ENCODE measurements around the gene TDP1.

DNA sequence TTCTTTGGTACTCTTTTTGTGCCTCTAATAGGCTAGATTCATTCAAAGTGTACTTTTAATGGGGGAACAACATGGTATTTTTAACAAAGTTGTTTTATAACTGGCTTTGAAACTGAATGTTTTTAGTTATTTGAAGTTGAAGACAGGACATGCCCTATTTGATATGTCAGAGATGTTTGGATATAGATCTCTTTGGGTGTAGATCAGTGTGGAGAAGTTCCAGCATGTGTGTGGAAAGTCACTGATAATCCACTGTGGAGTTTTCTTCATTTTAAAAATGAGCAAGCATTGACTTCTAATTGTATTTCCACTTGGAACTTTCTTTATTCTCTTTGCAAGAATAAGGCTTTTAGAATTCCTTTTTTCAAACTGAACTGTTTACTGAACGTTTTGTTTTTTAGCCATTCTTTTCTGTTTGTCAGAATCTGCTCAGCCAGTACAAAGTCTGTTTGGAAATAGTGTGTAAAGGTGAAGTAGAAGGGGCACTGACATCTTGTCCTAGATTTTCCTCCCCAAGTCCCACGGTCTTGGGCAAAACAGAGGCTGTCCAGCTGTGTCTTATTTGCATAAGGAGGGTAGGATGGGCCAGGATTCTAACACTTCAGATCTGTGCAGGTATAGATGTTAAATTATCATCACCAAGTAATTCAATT, 35.0 kb downstream of the TDP1 start:
- TF ChIP-seq, protein P1, sequence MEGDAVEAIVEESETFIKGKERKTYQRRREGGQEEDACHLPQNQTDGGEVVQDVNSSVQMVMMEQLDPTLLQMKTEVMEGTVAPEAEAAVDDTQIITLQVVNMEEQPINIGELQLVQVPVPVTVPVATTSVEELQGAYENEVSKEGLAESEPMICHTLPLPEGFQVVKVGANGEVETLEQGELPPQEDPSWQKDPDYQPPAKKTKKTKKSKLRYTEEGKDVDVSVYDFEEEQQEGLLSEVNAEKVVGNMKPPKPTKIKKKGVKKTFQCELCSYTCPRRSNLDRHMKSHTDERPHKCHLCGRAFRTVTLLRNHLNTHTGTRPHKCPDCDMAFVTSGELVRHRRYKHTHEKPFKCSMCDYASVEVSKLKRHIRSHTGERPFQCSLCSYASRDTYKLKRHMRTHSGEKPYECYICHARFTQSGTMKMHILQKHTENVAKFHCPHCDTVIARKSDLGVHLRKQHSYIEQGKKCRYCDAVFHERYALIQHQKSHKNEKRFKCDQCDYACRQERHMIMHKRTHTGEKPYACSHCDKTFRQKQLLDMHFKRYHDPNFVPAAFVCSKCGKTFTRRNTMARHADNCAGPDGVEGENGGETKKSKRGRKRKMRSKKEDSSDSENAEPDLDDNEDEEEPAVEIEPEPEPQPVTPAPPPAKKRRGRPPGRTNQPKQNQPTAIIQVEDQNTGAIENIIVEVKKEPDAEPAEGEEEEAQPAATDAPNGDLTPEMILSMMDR (IDR thresholded peaks at IDR 0.05) = no peak
- TF ChIP-seq POLR2A (IDR thresholded peaks at IDR 0.05) = no peak
